ENCODE results near the gene REG1B.
"Not testable (repeated sequence)": the region's sequence is repeated elsewhere in the genome, so short reads cannot be mapped to it uniquely, and the experiment has no call there.

The REG1B gene

DNA sequence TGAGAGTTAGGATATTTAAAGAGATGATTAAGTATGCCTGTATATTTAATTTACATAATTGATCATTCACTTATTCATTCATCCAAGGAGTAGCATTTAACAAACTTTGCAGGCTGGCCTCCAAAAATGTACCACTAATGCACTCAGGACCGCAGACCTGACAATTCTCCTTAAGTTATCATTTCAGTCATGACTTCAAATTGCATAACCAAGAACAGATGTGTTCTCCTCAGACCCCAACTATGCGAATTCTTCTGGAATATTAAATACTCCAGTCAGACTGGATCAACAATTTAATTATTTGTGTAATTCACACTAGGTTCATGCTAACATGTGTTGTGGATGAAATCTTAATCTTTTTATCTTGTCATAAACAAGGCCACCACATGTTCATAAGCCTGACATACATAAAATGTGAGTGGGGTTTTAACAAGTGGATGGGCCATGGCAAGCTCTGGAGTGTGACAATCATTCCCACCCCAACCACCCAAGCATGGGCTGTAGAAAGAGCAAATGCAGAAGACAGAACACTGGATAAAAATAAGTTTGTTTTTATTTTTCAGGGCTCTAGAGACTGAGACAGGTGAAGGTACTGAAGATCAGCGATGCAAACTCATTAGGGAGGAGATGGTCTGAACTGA, 3.2 kb downstream of the REG1B start:
- no peak for DNase-seq (ENCODE audit: low read depth in 2 of 3, low spot score in 1 of 3)

- DNase-seq (ENCODE audit: low read depth in 2 of 3, low spot score in 1 of 3), result no peak
Measured at GRCh38 chr2:79083597-79084251, 4.1 kb downstream of the REG1B start.

GRCh38 chr2:79082987-79083386, 4.8 kb downstream of the REG1B start:
- no peak for DNase-seq (ENCODE audit: low read depth in 2 of 3, low spot score in 1 of 3)

- DNase-seq (ENCODE audit: low read depth in 2 of 3, low spot score in 1 of 3), result no peak
Measured at GRCh38 chr2:79071078-79071477, 16.7 kb downstream of the REG1B start.

- DNase-seq (ENCODE audit: low read depth in 2 of 3, low spot score in 1 of 3), result no peak
Measured at GRCh38 chr2:79065201-79065600, 22.6 kb downstream of the REG1B start.

DNA sequence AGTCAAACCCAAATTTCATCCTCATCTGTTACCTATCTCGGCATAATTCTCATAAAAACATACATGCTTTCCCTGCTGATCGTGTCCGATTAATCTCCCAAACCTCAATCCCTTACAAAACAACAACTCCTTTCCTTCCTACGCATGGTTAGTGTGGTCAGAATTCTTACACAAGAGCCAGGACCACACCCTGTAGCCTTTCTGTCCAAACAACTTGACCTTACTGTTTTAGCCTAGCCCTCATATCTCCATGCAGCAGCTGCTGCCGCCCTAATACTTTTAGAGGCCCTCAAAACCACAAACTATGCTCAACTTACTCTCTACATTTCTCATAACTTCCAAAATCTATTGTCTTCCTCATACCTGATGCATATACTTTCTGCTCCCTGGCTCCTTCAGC, 33.0 kb downstream of the REG1B start:
- DNase-seq (ENCODE audit: low read depth in 2 of 3, low spot score in 1 of 3), result not testable (repeated sequence)

DNA sequence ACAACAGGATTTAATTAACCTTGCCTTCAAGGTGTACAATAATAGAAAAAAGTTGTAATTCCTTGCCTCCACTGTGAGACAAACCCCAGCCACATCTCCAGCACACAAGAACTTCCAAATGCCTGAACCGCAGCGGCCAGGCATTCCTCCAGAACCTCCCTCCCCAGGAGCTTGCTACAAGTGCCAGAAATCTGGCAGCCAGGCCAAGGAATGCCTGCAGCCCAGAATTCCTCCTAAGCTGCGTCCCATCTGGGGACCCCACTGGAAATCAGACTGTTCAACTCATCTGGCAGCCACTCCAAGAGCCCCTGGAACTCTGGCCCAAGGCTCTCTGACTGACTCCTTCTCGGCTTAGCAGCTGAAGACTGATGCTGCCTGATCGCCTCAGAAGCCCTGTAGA, 34.3 kb downstream of the REG1B start:
- DNase-seq (ENCODE audit: low read depth in 2 of 3, low spot score in 1 of 3), result not testable (repeated sequence)

DNA sequence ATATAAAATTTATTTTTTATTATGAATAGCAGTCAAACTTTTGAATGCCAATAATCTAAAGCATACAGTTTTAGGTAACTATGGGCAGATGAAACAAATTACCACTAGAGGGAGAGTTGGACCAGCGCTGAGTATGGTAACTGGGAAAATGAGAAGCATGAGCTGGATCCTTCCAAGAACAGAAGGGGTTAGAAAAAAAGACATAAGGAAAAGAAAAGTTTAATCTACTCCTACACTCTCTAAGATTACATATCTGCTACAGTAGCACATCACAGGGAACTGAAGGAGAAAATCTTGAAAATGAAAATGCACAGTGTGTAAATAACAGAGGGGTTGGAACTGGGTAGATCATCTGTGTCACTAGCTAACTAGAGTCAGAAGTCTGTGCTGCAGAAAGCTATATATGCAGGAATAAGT, 46.8 kb downstream of the REG1B start:
- DNase-seq (ENCODE audit: low read depth in 2 of 3, low spot score in 1 of 3), result no peak

- DNase-seq (ENCODE audit: low read depth in 2 of 3, low spot score in 1 of 3), result no peak
Measured at GRCh38 chr2:79039944-79040343, 47.8 kb downstream of the REG1B start.
